IPS-18a (cell line): Measurements from ENCODE around the gene FCRLB.
"Not testable (repeated sequence)": the region's sequence is repeated elsewhere in the genome, so short reads cannot be mapped to it uniquely, and the experiment has no call there.

Experiments
- H3K27ac ChIP-seq: one replicate; pipeline ENCODE4 v1.5.1; 2013; ENCODE audit warnings: low read length
- H3K27me3 ChIP-seq: one replicate; pipeline ENCODE4 v1.6.1; 2013; ENCODE audit warnings: mild to moderate bottlenecking, low read length; ENCODE audit not compliant: control insufficient read depth, insufficient read depth
- H3K36me3 ChIP-seq: one replicate; pipeline ENCODE4 v1.6.1; 2013; ENCODE audit warnings: low read depth, low read length; ENCODE audit not compliant: control insufficient read depth
- H3K4me1 ChIP-seq: one replicate; pipeline ENCODE4 v1.6.1; 2013; ENCODE audit warnings: low read depth, low read length; ENCODE audit not compliant: control insufficient read depth
- H3K4me3 ChIP-seq: one replicate; pipeline ENCODE4 v1.5.1; 2013; ENCODE audit warnings: low read length
- H3K9ac ChIP-seq: one replicate; pipeline ENCODE4 v1.6.1; 2013; ENCODE audit warnings: mild to moderate bottlenecking, low read length, moderate library complexity
- H3K9me3 ChIP-seq: one replicate; pipeline ENCODE4 v1.6.1; 2013; ENCODE audit warnings: low read depth, low read length; ENCODE audit not compliant: control insufficient read depth

FCRLB gene

DNA sequence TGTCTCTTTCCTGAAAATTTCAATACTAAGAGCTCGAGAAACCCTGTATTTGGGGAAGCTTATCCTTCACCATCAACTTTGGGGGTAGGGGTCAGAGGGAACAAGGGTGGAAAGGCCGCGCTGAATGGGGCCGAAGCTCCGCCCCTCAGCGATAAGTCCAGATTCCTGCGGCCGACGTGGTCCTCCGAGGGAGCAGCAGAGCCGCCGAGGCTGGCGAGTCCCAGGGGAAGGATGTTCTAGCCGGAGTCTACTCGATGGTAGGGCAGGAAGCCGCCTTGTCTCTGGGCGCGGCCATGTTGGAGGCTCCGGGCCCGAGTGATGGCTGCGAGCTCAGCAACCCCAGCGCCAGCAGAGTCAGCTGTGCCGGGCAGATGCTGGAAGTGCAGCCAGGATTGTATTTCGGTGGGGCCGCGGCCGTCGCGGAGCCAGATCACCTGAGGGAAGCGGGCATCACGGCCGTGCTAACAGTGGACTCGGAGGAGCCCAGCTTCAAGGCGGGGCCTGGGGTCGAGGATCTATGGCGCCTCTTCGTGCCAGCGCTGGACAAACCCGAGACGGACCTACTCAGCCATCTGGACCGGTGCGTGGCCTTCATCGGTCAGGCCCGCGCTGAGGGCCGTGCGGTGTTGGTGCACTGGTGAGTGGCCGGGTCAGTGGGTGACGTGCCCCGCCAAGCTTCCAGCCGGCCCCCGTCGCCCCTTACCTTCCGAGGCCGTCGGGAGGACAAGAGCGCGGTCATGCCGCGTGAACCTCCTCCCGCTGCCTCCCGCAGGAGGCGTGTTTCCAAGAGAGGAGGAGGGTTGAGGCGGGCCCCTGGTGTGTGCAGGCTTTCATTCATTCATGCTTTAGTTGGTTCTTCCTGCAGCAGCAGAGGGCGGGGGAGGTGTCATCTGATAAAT, 28.4 kb downstream of the FCRLB start, which contains the start of gene DUSP12:
Gene DUSP12, plus strand, starts transcription at position 278 of the 899 bp plus-strand sequence. Its CDS starts 16 bp downstream, at position 294.
- Histone ChIP-seq H3K4me1 (peaks cover 7% of the 10 kb centered on the region), H3K4me3 (peak within 1 kb of the TSS; percentile 97), H3K27me3 (no peaks in the 10 kb centered on the region), H3K9ac (peak within 1 kb of the TSS; percentile 98), H3K9me3 (no peaks in the 10 kb centered on the region), H3K36me3 (peaks cover 34% of the 10 kb centered on the region), H3K27ac (peak within 1 kb of the TSS; percentile 96)

DNA sequence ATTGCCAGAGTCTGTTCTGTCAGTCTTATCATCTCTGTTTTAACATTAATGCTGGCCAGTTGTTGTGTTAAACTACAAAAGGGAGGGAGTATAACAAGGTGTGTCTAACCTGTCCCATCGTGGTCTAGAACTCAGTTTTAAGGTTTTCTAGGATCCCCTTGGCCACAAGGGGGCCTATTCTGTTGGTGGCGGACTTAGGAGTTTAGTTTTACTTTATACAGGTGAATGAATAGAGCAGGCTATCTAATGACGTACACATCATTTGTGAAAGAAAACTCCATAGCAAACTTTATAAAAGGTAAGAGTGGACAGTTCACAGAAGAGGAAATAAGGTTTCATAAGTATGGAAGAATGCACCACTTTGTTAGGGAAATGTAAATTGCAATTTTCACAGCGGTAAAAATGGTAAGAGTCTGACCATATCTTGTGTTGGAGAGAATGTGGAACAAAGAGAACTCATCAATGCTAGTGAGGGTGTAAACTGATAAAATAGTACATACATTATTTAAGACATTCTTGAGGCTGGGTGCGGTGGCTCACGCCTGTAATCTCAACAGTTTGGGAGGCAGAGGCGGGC, 42.3 kb downstream of the FCRLB start:
- no peaks in the 10 kb centered on the region for H3K27me3 ChIP-seq
- H3K4me1 ChIP-seq = peaks cover 4% of the 10 kb centered on the region
- no peak overlapping the region for H3K9ac ChIP-seq
- no peak overlapping the region for H3K27ac ChIP-seq
- peaks cover 3% of the 10 kb centered on the region for H3K36me3 ChIP-seq
- H3K4me3 ChIP-seq = no peak overlapping the region
- H3K9me3 ChIP-seq = no peaks in the 10 kb centered on the region

DNA sequence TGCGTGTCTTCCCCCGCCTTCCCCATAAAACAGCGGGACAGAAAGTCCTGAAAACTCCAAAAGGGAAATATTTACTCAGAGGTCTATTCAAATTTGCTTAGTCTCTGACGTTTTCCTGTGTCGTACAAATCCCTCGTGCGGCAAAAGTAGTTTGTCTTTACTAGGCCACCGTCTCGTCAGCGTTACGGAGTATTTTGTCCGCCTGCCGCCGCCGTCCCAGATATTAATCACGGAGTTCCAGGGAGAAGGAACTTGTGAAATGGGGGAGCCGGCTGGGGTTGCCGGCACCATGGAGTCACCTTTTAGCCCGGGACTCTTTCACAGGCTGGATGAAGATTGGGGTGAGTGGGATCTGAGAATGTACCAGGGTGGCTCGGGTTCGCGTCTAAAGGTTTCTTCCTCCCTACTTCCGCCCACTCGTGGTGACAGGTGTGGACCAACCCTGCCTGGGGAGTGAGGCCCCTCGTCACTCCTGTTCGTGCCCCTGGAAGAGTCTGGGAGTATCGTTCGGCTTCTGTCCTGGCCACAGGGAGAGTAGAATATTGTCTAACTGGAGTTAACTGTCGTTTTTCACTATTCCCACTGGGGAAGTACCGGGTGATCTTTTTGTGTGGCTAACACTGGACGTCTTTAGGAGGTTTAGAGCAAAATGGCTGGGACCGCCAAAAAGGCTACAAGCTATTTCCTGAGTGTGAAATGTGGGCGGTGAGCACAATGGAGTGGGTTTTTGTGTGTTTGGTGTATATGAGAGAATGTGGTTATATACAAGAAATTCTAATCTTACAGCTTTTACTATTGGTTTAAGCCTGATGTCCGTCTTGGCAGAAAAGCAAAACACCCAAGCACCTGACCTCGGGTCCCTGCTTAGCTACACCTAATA, 45.0 kb downstream of the FCRLB start, which contains the start of gene ATF6:
Gene ATF6, plus strand, starts transcription at position 219 of the 880 bp plus-strand sequence. Its CDS starts 41 bp downstream, at position 260.
- H3K9ac ChIP-seq = peak within 1 kb of the TSS; percentile 88
- H3K9me3 ChIP-seq = no peaks in the 10 kb centered on the region
- no peak within 1 kb of the TSS for H3K27ac ChIP-seq
- H3K36me3 ChIP-seq = no peaks in the 10 kb centered on the region
- no peaks in the 10 kb centered on the region for H3K27me3 ChIP-seq
- peak within 1 kb of the TSS; percentile 98 for H3K4me3 ChIP-seq
- peaks cover 4% of the 10 kb centered on the region for H3K4me1 ChIP-seq

DNA sequence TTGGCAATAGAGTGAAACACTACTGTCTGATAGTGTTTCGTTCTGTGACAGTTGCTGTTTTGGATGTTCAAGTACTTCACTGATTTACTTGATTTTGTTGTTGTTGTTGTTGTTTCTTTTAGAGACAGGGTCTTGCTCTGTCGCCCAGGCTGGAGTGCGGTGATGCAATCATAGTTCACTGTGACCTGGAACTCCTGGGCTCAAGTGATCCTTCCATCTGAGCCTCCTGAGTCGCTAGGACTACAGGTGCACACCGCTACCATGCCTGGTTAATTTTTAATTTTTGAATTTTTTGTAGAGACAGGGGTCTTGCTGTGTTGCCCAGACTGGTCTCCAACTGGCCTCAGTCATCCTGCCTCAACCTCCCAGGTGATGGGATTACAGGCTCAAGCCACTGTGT, 47.1 kb downstream of the FCRLB start:
- H3K4me1 ChIP-seq = peaks cover 4% of the 10 kb centered on the region
- no peak overlapping the region for H3K9ac ChIP-seq
- no peaks in the 10 kb centered on the region for H3K27me3 ChIP-seq
- H3K36me3 ChIP-seq = no peaks in the 10 kb centered on the region
- no peak overlapping the region for H3K4me3 ChIP-seq
- no peak overlapping the region for H3K27ac ChIP-seq
- no peaks in the 10 kb centered on the region for H3K9me3 ChIP-seq

DNA sequence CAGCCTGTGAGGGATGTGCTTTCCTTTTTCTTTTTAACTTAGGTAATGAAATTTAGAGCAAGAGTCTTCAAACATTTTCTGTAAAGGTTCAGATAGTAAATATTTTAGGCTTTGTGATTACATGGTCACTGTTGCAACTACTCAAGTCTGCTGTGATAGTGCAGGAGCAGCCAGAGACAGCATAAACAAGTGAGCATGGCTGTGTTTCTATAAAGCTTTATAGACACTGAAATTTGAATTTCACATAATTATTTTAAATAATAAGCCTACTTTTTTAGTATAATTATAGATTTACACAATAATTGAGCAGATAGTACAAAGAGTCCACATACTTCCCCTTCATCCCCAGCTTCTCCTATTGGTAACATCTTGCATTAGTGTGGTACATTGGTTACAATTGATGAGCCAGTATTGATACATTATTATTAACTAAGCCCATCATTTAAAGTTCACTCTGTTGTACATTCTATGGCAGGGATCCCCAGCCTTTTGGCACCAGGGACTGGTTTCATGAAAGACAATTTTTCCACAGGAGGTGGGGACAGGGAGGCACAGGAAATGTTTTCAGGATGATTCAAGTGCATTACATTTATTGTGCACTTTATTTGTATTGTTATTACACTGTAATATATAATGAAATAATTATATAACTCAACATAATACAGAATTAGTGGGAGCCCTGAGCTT, 47.8 kb downstream of the FCRLB start:
- Histone ChIP-seq H3K9me3 (no peaks in the 10 kb centered on the region), H3K4me3 (no peak overlapping the region), H3K4me1 (peaks cover 4% of the 10 kb centered on the region)

DNA sequence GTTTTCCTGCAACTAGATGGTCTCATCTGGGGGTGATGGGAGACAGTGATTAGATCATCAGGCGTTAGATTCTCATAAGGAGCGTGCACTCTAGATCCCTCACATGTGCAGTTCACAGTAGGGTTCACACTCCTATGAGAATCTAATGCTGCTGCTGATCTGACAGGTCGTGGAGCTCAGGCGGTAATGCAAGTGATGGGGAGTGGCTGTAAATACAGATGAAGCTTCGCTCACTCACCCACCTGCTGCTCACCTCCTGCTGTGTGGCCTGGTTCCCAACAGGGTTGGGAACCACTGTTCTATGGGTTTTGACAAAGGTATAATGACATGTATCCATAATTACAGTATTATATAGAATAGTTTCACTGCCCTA, 48.3 kb downstream of the FCRLB start:
- H3K4me1 ChIP-seq, H3K9ac ChIP-seq, H3K4me3 ChIP-seq, H3K27me3 ChIP-seq, H3K9me3 ChIP-seq, H3K36me3 ChIP-seq, H3K27ac ChIP-seq: not testable (repeated sequence)

More for the DNA sequence above, 47.8 kb downstream of the FCRLB start:
- H3K36me3 ChIP-seq = no peaks in the 10 kb centered on the region
- H3K27me3 ChIP-seq = no peaks in the 10 kb centered on the region
- no peak overlapping the region for H3K27ac ChIP-seq
- H3K9ac ChIP-seq = no peak overlapping the region

DNA sequence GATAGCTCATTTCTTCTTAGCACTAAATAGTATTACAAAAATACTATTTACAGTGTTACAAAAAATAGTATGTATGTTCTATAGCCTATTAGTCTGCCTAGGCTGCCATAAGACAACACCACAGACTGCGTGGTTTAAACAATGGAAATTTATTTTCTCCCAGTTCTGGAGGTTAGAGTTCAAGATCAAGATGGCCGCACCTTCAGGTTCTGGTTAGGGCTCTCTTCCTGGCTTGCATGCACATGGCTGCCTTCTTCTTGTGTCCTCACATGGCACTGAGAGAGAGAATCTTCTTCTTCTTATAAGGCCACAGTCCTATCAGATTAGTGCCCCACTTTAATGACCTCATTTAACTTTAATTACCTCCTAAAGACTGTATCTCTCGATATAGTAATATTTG, 48.9 kb downstream of the FCRLB start:
- no peak overlapping the region for H3K27ac ChIP-seq
- H3K4me3 ChIP-seq = no peak overlapping the region
- no peaks in the 10 kb centered on the region for H3K36me3 ChIP-seq
- no peaks in the 10 kb centered on the region for H3K9me3 ChIP-seq
- no peak overlapping the region for H3K9ac ChIP-seq
- H3K27me3 ChIP-seq = no peaks in the 10 kb centered on the region
- H3K4me1 ChIP-seq = peaks cover 1% of the 10 kb centered on the region

DNA sequence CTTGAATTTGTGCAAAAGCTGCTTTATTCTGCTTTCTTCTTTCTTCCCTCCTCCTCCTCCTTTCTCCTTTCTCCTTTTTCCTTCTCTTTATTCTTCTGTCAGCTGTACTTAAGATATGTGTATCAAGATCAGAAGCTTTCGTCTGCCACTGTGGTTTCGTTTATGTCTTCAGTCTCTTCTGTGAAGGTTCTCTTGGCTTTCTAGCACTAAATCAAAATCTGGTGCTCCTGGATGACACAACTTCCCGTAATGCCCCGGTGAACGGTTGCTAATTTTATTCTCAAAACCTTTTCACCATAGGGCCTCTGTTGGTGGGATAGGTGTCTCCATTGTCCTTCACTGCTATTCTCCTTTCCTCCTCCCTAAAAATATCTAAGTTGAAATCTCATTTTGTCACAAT, 49.8 kb downstream of the FCRLB start:
- Histone ChIP-seq H3K36me3 (no peaks in the 10 kb centered on the region), H3K9ac (no peak overlapping the region), H3K4me3 (no peak overlapping the region), H3K9me3 (no peaks in the 10 kb centered on the region), H3K27me3 (no peaks in the 10 kb centered on the region), H3K27ac (no peak overlapping the region), H3K4me1 (no peaks in the 10 kb centered on the region)

DNA sequence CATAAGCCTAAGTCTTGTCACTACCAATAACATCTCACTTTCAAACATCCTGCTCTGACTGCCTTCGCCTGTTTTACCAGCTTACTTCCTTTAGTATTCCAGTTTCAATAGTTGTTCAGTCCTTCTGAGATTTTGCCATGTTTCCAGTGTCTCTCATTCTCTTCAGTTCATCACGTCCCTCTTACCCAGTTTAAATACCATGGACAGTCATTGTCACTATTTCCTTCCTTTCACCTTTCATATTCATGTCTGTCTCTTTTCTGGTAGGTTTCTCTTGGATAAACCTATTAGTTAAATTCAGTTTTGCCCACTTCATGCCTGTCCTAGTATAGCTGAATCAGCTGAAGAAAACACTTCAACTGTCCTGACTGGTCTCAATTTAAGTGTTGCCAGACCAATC, 50.6 kb downstream of the FCRLB start:
- Histone ChIP-seq H3K9ac (no peak overlapping the region), H3K36me3 (no peaks in the 10 kb centered on the region), H3K4me3 (no peak overlapping the region), H3K9me3 (no peaks in the 10 kb centered on the region), H3K4me1 (no peaks in the 10 kb centered on the region), H3K27me3 (no peaks in the 10 kb centered on the region), H3K27ac (no peak overlapping the region)

DNA sequence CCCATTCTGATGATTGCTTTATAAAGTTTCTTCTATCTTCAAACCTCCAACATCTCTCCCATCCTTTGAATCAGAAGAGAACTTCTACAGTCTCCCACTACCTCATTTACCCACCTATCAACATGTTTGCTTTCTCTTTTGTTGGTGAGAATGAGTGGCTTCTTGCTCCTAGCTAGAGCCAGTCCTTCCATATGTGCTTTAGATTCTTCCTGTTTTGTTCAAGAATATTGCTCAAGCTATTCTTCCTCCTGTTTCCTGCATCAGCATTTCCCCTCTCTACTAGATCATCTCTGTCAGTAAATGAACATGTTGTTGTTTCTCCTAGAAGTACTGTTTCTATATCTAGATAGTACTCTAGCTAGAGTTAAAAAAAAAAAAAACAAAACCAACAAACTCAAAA, 51.1 kb downstream of the FCRLB start:
- H3K36me3 ChIP-seq = no peaks in the 10 kb centered on the region
- H3K4me3 ChIP-seq = no peak overlapping the region
- no peak overlapping the region for H3K27ac ChIP-seq
- H3K9ac ChIP-seq = no peak overlapping the region
- no peaks in the 10 kb centered on the region for H3K27me3 ChIP-seq
- H3K4me1 ChIP-seq = no peaks in the 10 kb centered on the region
- H3K9me3 ChIP-seq = no peaks in the 10 kb centered on the region

DNA sequence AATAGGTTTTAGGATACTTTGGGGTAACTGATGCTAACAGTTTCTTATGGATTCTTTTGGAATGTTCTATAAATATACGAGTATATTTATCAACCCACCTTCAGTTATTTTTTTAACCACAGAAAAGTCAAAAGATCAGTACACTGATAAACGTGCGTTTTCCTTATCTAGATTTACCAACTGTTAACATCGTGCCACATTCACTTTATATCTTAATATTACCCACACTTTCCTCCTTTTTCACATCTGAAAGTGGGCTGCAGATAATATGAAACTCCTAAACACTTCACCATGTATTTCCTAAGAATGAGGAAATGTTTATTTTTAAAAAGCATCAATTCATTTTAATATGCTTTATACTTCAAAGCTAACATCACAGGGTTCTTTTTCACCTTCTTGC, 52.4 kb downstream of the FCRLB start:
- H3K9ac ChIP-seq = no peak overlapping the region
- no peaks in the 10 kb centered on the region for H3K4me1 ChIP-seq
- H3K9me3 ChIP-seq = no peaks in the 10 kb centered on the region
- no peak overlapping the region for H3K4me3 ChIP-seq
- no peaks in the 10 kb centered on the region for H3K36me3 ChIP-seq
- H3K27me3 ChIP-seq = no peaks in the 10 kb centered on the region
- no peak overlapping the region for H3K27ac ChIP-seq
